Subcutaneous abdominal adipose tissue (tissue), 5 donors: ENCODE results near the gene SLC7A8.

Experiments
- H3K27ac ChIP-seq: one replicate; pipeline ENCODE4 v1.7.0; 2013; ENCODE audit warnings: low read depth, mild to moderate bottlenecking, inconsistent platforms, low read length, moderate library complexity
- H3K27me3 ChIP-seq, 5 donors: one replicate each; pipeline ENCODE4 v1.7.0; 2013; ENCODE audit warnings: low read length in 5 of 5, inconsistent platforms in 1 of 5; ENCODE audit not compliant: control insufficient read depth in 5 of 5, insufficient read depth in 4 of 5
- H3K36me3 ChIP-seq, 5 donors: one replicate each; pipeline ENCODE4 v1.7.0; 2013; ENCODE audit warnings: low read length in 5 of 5; ENCODE audit not compliant: control insufficient read depth in 5 of 5, insufficient read depth in 5 of 5
- H3K4me1 ChIP-seq, 5 donors: one replicate each; pipeline ENCODE4 v1.7.0; 2013; ENCODE audit warnings: low read length in 5 of 5, mild to moderate bottlenecking in 3 of 5, moderate library complexity in 1 of 5; ENCODE audit not compliant: control insufficient read depth in 5 of 5, insufficient read depth in 5 of 5
- H3K4me3 ChIP-seq, 5 donors: one replicate each; pipeline ENCODE4 v1.7.0; 2013; ENCODE audit warnings: low read length in 5 of 5, low read depth in 1 of 5
- H3K9ac ChIP-seq, 5 donors: one replicate each; pipeline ENCODE4 v1.7.0; 2013; ENCODE audit warnings: low read length in 5 of 5, mild to moderate bottlenecking in 4 of 5, moderate library complexity in 3 of 5
- H3K9me3 ChIP-seq, 5 donors: one replicate each; pipeline ENCODE4 v1.7.0; 2013; ENCODE audit warnings: low read length in 5 of 5; ENCODE audit not compliant: control insufficient read depth in 5 of 5
- donor health status: healthy.
- donor health status: healthy.
- donor health status: healthy.
- donor health status: healthy.
- donor health status: healthy.

The SLC7A8 gene

GRCh38 chr14:23185063-23185462 lies 1.6 kb upstream of the SLC7A8 start:
- Histone ChIP-seq H3K9ac (no peak overlapping the region), H3K27ac (no peak overlapping the region), H3K36me3 (no peaks in the 10 kb centered on the region), H3K27me3 (peaks cover 5 to 14% (median 7%) of the 10 kb centered on the region in 5 donors), H3K4me1 (peaks cover 0 to 27% (median 20%) of the 10 kb centered on the region in 5 donors), H3K9me3 (no peaks in the 10 kb centered on the region), H3K4me3 (no peak overlapping the region)

- Histone ChIP-seq H3K27ac (no peak overlapping the region), H3K4me1 (peaks cover 0 to 30% (median 27%) of the 10 kb centered on the region in 5 donors), H3K27me3 (peaks cover 5 to 14% (median 7%) of the 10 kb centered on the region in 5 donors), H3K4me3 (peak overlapping the region; percentile 26 to 74 (median 65)), H3K9me3 (no peaks in the 10 kb centered on the region), H3K36me3 (no peaks in the 10 kb centered on the region), H3K9ac (peak overlapping the region in 1 of 5 donors; percentile 56)
These were observed 346 bp downstream of the SLC7A8 start for GRCh38 chr14:23183158-23183470.

- H3K36me3 ChIP-seq, result no peaks in the 10 kb centered on the region
- H3K4me1 ChIP-seq, result peaks cover 0 to 30% (median 27%) of the 10 kb centered on the region in 5 donors
- no peaks in the 10 kb centered on the region for H3K9me3 ChIP-seq
- no peak overlapping the region for H3K27ac ChIP-seq
- H3K27me3 ChIP-seq, result peaks cover 5 to 14% (median 7%) of the 10 kb centered on the region in 5 donors
- H3K4me3 ChIP-seq, result peak overlapping the region; percentile 50 to 74 (median 65)
- peak overlapping the region in 3 of 5 donors; percentile 31 to 62 (median 54) for H3K9ac ChIP-seq
These were observed 895 bp downstream of the SLC7A8 start for GRCh38 chr14:23182372-23183157.

- peaks cover 0 to 30% (median 27%) of the 10 kb centered on the region in 5 donors for H3K4me1 ChIP-seq
- H3K9me3 ChIP-seq, result no peaks in the 10 kb centered on the region
- H3K36me3 ChIP-seq, result no peaks in the 10 kb centered on the region
- no peak overlapping the region for H3K27ac ChIP-seq
- peak overlapping the region; percentile 3 to 65 (median 52) for H3K4me3 ChIP-seq
- H3K9ac ChIP-seq, result peak overlapping the region in 3 of 5 donors; percentile 31 to 62 (median 54)
- H3K27me3 ChIP-seq, result peaks cover 5 to 14% (median 7%) of the 10 kb centered on the region in 5 donors
These were observed 1.5 kb downstream of the SLC7A8 start for GRCh38 chr14:23181946-23182345.

GRCh38 chr14:23181453-23181852 lies 2.0 kb downstream of the SLC7A8 start:
- no peak overlapping the region for H3K27ac ChIP-seq
- H3K4me1 ChIP-seq, result peaks cover 0 to 30% (median 27%) of the 10 kb centered on the region in 5 donors
- H3K27me3 ChIP-seq, result peaks cover 5 to 14% (median 7%) of the 10 kb centered on the region in 5 donors
- H3K9ac ChIP-seq, result peak overlapping the region in 1 of 5 donors; percentile 4
- H3K9me3 ChIP-seq, result no peaks in the 10 kb centered on the region
- no peaks in the 10 kb centered on the region for H3K36me3 ChIP-seq
- peak overlapping the region in 4 of 5 donors; percentile 3 to 65 (median 43) for H3K4me3 ChIP-seq

GRCh38 chr14:23177181-23177580 lies 6.3 kb downstream of the SLC7A8 start:
- H3K27me3 ChIP-seq, result peaks cover 0 to 9% (median 3%) of the 10 kb centered on the region in 5 donors
- no peaks in the 10 kb centered on the region for H3K36me3 ChIP-seq
- no peaks in the 10 kb centered on the region for H3K9me3 ChIP-seq
- no peak overlapping the region for H3K27ac ChIP-seq
- H3K4me3 ChIP-seq, result no peak overlapping the region
- peaks cover 1 to 29% (median 11%) of the 10 kb centered on the region in 5 donors for H3K4me1 ChIP-seq
- no peak overlapping the region for H3K9ac ChIP-seq

- Histone ChIP-seq H3K36me3 (no peaks in the 10 kb centered on the region), H3K27me3 (no peaks in the 10 kb centered on the region), H3K4me3 (no peak overlapping the region), H3K9ac (no peak overlapping the region), H3K27ac (no peak overlapping the region), H3K4me1 (peaks cover 1 to 19% (median 7%) of the 10 kb centered on the region in 5 donors), H3K9me3 (no peaks in the 10 kb centered on the region)
These were observed 7.6 kb downstream of the SLC7A8 start for GRCh38 chr14:23175823-23176222.

- H3K4me1 ChIP-seq, result peaks cover 1 to 17% (median 5%) of the 10 kb centered on the region in 5 donors
- no peaks in the 10 kb centered on the region for H3K9me3 ChIP-seq
These were observed 8.9 kb downstream of the SLC7A8 start for GRCh38 chr14:23174296-23175184.

GRCh38 chr14:23173796-23174195 lies 9.7 kb downstream of the SLC7A8 start:
- no peaks in the 10 kb centered on the region for H3K27me3 ChIP-seq
- H3K9me3 ChIP-seq, result no peaks in the 10 kb centered on the region
- no peak overlapping the region for H3K4me3 ChIP-seq
- peaks cover 0 to 15% (median 1%) of the 10 kb centered on the region in 5 donors for H3K4me1 ChIP-seq
- no peak overlapping the region for H3K27ac ChIP-seq
- H3K9ac ChIP-seq, result no peak overlapping the region
- no peaks in the 10 kb centered on the region for H3K36me3 ChIP-seq

More at GRCh38 chr14:23174296-23175184, 8.9 kb downstream of the SLC7A8 start:
- Histone ChIP-seq H3K27me3 (no peaks in the 10 kb centered on the region), H3K27ac (no peak overlapping the region), H3K36me3 (no peaks in the 10 kb centered on the region), H3K4me3 (no peak overlapping the region), H3K9ac (no peak overlapping the region)

GRCh38 chr14:23173031-23173430 lies 10.4 kb downstream of the SLC7A8 start:
- Histone ChIP-seq H3K4me1 (peaks cover 1 to 22% (median 7%) of the 10 kb centered on the region in 5 donors), H3K4me3 (no peak overlapping the region), H3K9me3 (no peaks in the 10 kb centered on the region), H3K36me3 (no peaks in the 10 kb centered on the region), H3K27me3 (no peaks in the 10 kb centered on the region), H3K27ac (no peak overlapping the region), H3K9ac (no peak overlapping the region)
